DMS79 (cell line): ENCODE measurements around the gene CDHR1.

Source experiments
- DNase-seq: peaks from one replicate; lab custom pipeline; 2025; lab: John Stamatoyannopoulos, UW

Gene CDHR1

GRCh38 chr10:84201244-84201606 lies 6.9 kb downstream of the CDHR1 start:
- DNase-seq = no peak

- DNase-seq = no peak
Measured at GRCh38 chr10:84201682-84202081, 7.3 kb downstream of the CDHR1 start.

GRCh38 chr10:84202349-84202748 lies 8.0 kb downstream of the CDHR1 start:
- no peak for DNase-seq

GRCh38 chr10:84204122-84204521 lies 9.8 kb downstream of the CDHR1 start:
- no peak for DNase-seq

GRCh38 chr10:84204610-84205009 lies 10.3 kb downstream of the CDHR1 start:
- DNase-seq = no peak

GRCh38 chr10:84205049-84205852 lies 10.9 kb downstream of the CDHR1 start:
- no peak for DNase-seq

GRCh38 chr10:84205853-84206525 lies 11.7 kb downstream of the CDHR1 start:
- no peak for DNase-seq

- no peak for DNase-seq
Measured at GRCh38 chr10:84208023-84208422, 13.7 kb downstream of the CDHR1 start.

GRCh38 chr10:84211566-84211965 lies 17.2 kb downstream of the CDHR1 start:
- DNase-seq = no peak

GRCh38 chr10:84212014-84212413 lies 17.7 kb downstream of the CDHR1 start:
- no peak for DNase-seq

GRCh38 chr10:84213076-84213475 lies 18.7 kb downstream of the CDHR1 start:
- DNase-seq = no peak

GRCh38 chr10:84214046-84214572 lies 19.8 kb downstream of the CDHR1 start:
- no peak for DNase-seq

GRCh38 chr10:84214612-84215235 lies 20.4 kb downstream of the CDHR1 start:
- no peak for DNase-seq

GRCh38 chr10:84216834-84217233 lies 22.5 kb downstream of the CDHR1 start:
- DNase-seq = no peak

GRCh38 chr10:84217746-84218145 lies 23.4 kb downstream of the CDHR1 start:
- no peak for DNase-seq

GRCh38 chr10:84221916-84222315 lies 27.6 kb downstream of the CDHR1 start:
- DNase-seq = no peak

GRCh38 chr10:84224411-84225028 lies 30.2 kb downstream of the CDHR1 start:
- no peak for DNase-seq

- DNase-seq = no peak
Measured at GRCh38 chr10:84225427-84226173, 31.3 kb downstream of the CDHR1 start, which contains the start of gene LRIT2. TSS of gene LRIT2 (minus strand) at chr10:84225544. CDS start at chr10:84225520, 24 bp downstream.

GRCh38 chr10:84226616-84227015 lies 32.3 kb downstream of the CDHR1 start:
- DNase-seq = no peak

GRCh38 chr10:84227810-84228209 lies 33.5 kb downstream of the CDHR1 start:
- no peak for DNase-seq

- DNase-seq = no peak
Measured at GRCh38 chr10:84230359-84230758, 36.0 kb downstream of the CDHR1 start.

GRCh38 chr10:84232376-84232775 lies 38.0 kb downstream of the CDHR1 start:
- DNase-seq = no peak
